PFSK-1 (cell line): Measurements from ENCODE around the gene ZNF662.

Experiments
- FOXP2 ChIP-seq: optimal IDR thresholded peaks from 2 replicates; pipeline ENCODE3; 2011; ENCODE audit warnings: borderline replicate concordance, control low read depth, inconsistent platforms; ENCODE audit not compliant: insufficient read depth; ENCODE audit errors: extremely low read length, extremely low read depth
- POLR2AphosphoS5 ChIP-seq: IDR thresholded peaks from 2 replicates; pipeline ENCODE4 v1.6.1; 2012; ENCODE audit warnings: low read depth, mild to moderate bottlenecking, control low read depth, low read length, moderate library complexity
- REST ChIP-seq, 2 experiments: IDR thresholded peaks; 2 replicates each; pipeline versions ENCODE4 v1.6.1 to v1.8.0; 2011 to 2012; ENCODE audit warnings: low read depth in 2 of 2, low read length in 2 of 2, control low read depth in 1 of 2, inconsistent platforms in 1 of 2, mild to moderate bottlenecking in 1 of 2, moderate library complexity in 1 of 2; ENCODE audit not compliant: insufficient read depth in 1 of 2
- SIN3A ChIP-seq: IDR thresholded peaks from 2 replicates; pipeline ENCODE4 v1.6.1; 2012; ENCODE audit warnings: mild to moderate bottlenecking, low read length, moderate library complexity, borderline replicate concordance; ENCODE audit not compliant: insufficient read depth
- TAF1 ChIP-seq: IDR thresholded peaks from 2 replicates; pipeline ENCODE4 v1.6.1; 2012; ENCODE audit warnings: low read length, control low read depth, borderline replicate concordance; ENCODE audit not compliant: insufficient read depth

Gene ZNF662

GRCh38 chr3:42880183-42880582, 25.8 kb upstream of the ZNF662 start:
- TF ChIP-seq REST (IDR thresholded peaks at IDR 0.05; ENCODE audit: insufficient read depth in 1 of 2, low read depth in 2 of 2, low read length in 2 of 2) (no peak), TAF1 (no peak), POLR2AphosphoS5 (no peak), SIN3A (no peak), FOXP2 (no peak)

GRCh38 chr3:42880601-42881451, 25.1 kb upstream of the ZNF662 start:
- TF ChIP-seq SIN3A, result no peak
- no peak for TF ChIP-seq POLR2AphosphoS5
- no peak for TF ChIP-seq REST (IDR thresholded peaks at IDR 0.05; ENCODE audit: insufficient read depth in 1 of 2, low read depth in 2 of 2, low read length in 2 of 2)
- no peak for TF ChIP-seq FOXP2
- no peak for TF ChIP-seq TAF1

GRCh38 chr3:42884324-42884723, 21.6 kb upstream of the ZNF662 start:
- no peak for TF ChIP-seq TAF1
- no peak for TF ChIP-seq FOXP2
- TF ChIP-seq SIN3A, result no peak
- TF ChIP-seq REST (IDR thresholded peaks at IDR 0.05; ENCODE audit: insufficient read depth in 1 of 2, low read depth in 2 of 2, low read length in 2 of 2), result no peak
- no peak for TF ChIP-seq POLR2AphosphoS5

GRCh38 chr3:42886294-42886822, 19.6 kb upstream of the ZNF662 start:
- TF ChIP-seq TAF1 (no peak), REST (IDR thresholded peaks at IDR 0.05; ENCODE audit: insufficient read depth in 1 of 2, low read depth in 2 of 2, low read length in 2 of 2) (no peak), POLR2AphosphoS5 (no peak), FOXP2 (no peak), SIN3A (no peak)
